ENCODE data around the gene IFIT2.

IFIT2 gene

GRCh38 chr10:89351780-89352597, 50.1 kb downstream of the IFIT2 start:
- TF ChIP-seq CTCF (IDR thresholded peaks at IDR 0.05; ENCODE audit: low read depth, low read length): no peak
- H3K4me3 ChIP-seq (ENCODE audit: low read depth, low read length): peak overlapping the region; percentile 20; the same call in 1 of the 2 replicates

GRCh38 chr10:89352802-89353201, 51.0 kb downstream of the IFIT2 start:
- H3K4me3 ChIP-seq (ENCODE audit: low read depth, low read length): no peak overlapping the region
- TF ChIP-seq CTCF (IDR thresholded peaks at IDR 0.05; ENCODE audit: low read depth, low read length): no peak

- TF ChIP-seq CTCF (IDR thresholded peaks at IDR 0.05; ENCODE audit: low read depth, low read length): no peak
- no peak overlapping the region for H3K4me3 ChIP-seq (ENCODE audit: low read depth, low read length)
Measured at GRCh38 chr10:89355394-89355931, 53.6 kb downstream of the IFIT2 start.

GRCh38 chr10:89357096-89357495, 55.2 kb downstream of the IFIT2 start:
- no peak for TF ChIP-seq CTCF (IDR thresholded peaks at IDR 0.05; ENCODE audit: low read depth, low read length)
- no peak overlapping the region for H3K4me3 ChIP-seq (ENCODE audit: low read depth, low read length)

- no peak for TF ChIP-seq CTCF (IDR thresholded peaks at IDR 0.05; ENCODE audit: low read depth, low read length)
Measured at GRCh38 chr10:89357975-89358374, 56.1 kb downstream of the IFIT2 start.

More at GRCh38 chr10:89357975-89358374, 56.1 kb downstream of the IFIT2 start:
- H3K4me3 ChIP-seq (ENCODE audit: low read depth, low read length): no peak overlapping the region

Data from WI38 (cell line).